Type B pancreatic cell (in vitro differentiated cells): ENCODE measurements around the gene RUSC2. TPM values are rescaled to one million over a fixed set of nuclear protein-coding genes. Genes with fewer than 3 reads are reported as not detected.
"Not testable (repeated sequence)": the region's sequence is repeated elsewhere in the genome, so short reads cannot be mapped to it uniquely, and the experiment has no call there.

Experiments used
- DNase-seq: peaks from one replicate; pipeline ENCODE4 v3.0.0; 2021; ENCODE audit warnings: mixed read lengths; ENCODE audit not compliant: unreplicated experiment; ENCODE audit errors: extremely low spot score
- H3K27ac Mint-ChIP-seq: 2 replicates; pipeline ENCODE4 v1.8.0; 2021; ENCODE audit warnings: mild to moderate bottlenecking, mixed read lengths
- H3K27me3 Mint-ChIP-seq: 2 replicates; pipeline ENCODE4 v1.8.0; 2021; ENCODE audit warnings: mixed read lengths
- H3K36me3 Mint-ChIP-seq: 2 replicates; pipeline ENCODE4 v1.8.0; 2021; ENCODE audit warnings: mixed read lengths
- H3K4me1 Mint-ChIP-seq: one replicate; pipeline ENCODE4 v1.8.0; 2021; ENCODE audit warnings: mixed read lengths; ENCODE audit not compliant: unreplicated experiment
- H3K4me3 Mint-ChIP-seq: 2 replicates; pipeline ENCODE4 v1.8.0; 2021; ENCODE audit warnings: mild to moderate bottlenecking, mixed read lengths
- H3K9me3 Mint-ChIP-seq: 2 replicates; pipeline ENCODE4 v1.8.0; 2021; ENCODE audit warnings: mixed read lengths
- CTCF ChIP-seq: fragments of 200-600 bp; sonication (generic); conservative IDR thresholded peaks from 2 replicates; pipeline ENCODE4 v1.5.0; 2021; ENCODE audit warnings: antibody characterized with exemption, mild to moderate bottlenecking
- total RNA-seq: library from RNA; stranded (reverse); gene quantifications from 2 replicates; pipeline ENCODE4 v1.2.1, GENCODE V29; 2021; ENCODE audit warnings: low replicate concordance

RUSC2 gene
- total RNA-seq, 1 donor from 2014 or later = 22.1 TPM

GRCh38 chr9:35495984-35496383 is 6.1 kb downstream of the RUSC2 start:
- no peak for TF ChIP-seq CTCF
- H3K9me3 Mint-ChIP-seq = peaks cover 5% of the 10 kb centered on the region
- H3K4me1 Mint-ChIP-seq = peaks cover 7% of the 10 kb centered on the region
- peaks cover 3% of the 10 kb centered on the region for H3K36me3 Mint-ChIP-seq
- H3K27me3 Mint-ChIP-seq = no peaks in the 10 kb centered on the region
- DNase-seq = no peak
- no peak overlapping the region for H3K27ac Mint-ChIP-seq
- H3K4me3 Mint-ChIP-seq = no peak overlapping the region

GRCh38 chr9:35498245-35498644 is 8.3 kb downstream of the RUSC2 start:
- H3K9me3 Mint-ChIP-seq, DNase-seq, H3K27me3 Mint-ChIP-seq, H3K27ac Mint-ChIP-seq, H3K4me1 Mint-ChIP-seq, H3K4me3 Mint-ChIP-seq, H3K36me3 Mint-ChIP-seq: not testable (repeated sequence)

- H3K27ac Mint-ChIP-seq = no peak overlapping the region
- H3K4me3 Mint-ChIP-seq = no peak overlapping the region
- DNase-seq = no peak
- H3K27me3 Mint-ChIP-seq = no peaks in the 10 kb centered on the region
- H3K9me3 Mint-ChIP-seq = peaks cover 5% of the 10 kb centered on the region
- H3K36me3 Mint-ChIP-seq = peaks cover 3% of the 10 kb centered on the region
- no peak for TF ChIP-seq CTCF
- H3K4me1 Mint-ChIP-seq = no peaks in the 10 kb centered on the region
Observed at GRCh38 chr9:35499029-35499700, 9.3 kb downstream of the RUSC2 start.

GRCh38 chr9:35499701-35500030 is 9.8 kb downstream of the RUSC2 start:
- Mint-ChIP-seq H3K27me3 (no peaks in the 10 kb centered on the region), H3K36me3 (peaks cover 3% of the 10 kb centered on the region), H3K27ac (no peak overlapping the region), H3K9me3 (peaks cover 5% of the 10 kb centered on the region), H3K4me1 (no peaks in the 10 kb centered on the region), H3K4me3 (no peak overlapping the region)
- TF ChIP-seq CTCF = no peak
- DNase-seq = no peak

- Mint-ChIP-seq H3K27ac (no peak overlapping the region), H3K36me3 (peaks cover 3% of the 10 kb centered on the region), H3K9me3 (peaks cover 5% of the 10 kb centered on the region), H3K4me3 (no peak overlapping the region), H3K27me3 (no peaks in the 10 kb centered on the region), H3K4me1 (no peaks in the 10 kb centered on the region)
- TF ChIP-seq CTCF = no peak
- no peak for DNase-seq
Observed at GRCh38 chr9:35500130-35500748, 10.3 kb downstream of the RUSC2 start.

- Mint-ChIP-seq H3K9me3 (peaks cover 5% of the 10 kb centered on the region), H3K27ac (no peak overlapping the region), H3K4me1 (no peaks in the 10 kb centered on the region), H3K27me3 (no peaks in the 10 kb centered on the region), H3K36me3 (peaks cover 3% of the 10 kb centered on the region), H3K4me3 (no peak overlapping the region)
- DNase-seq = no peak
- no peak for TF ChIP-seq CTCF
Observed at GRCh38 chr9:35501946-35502345, 12.0 kb downstream of the RUSC2 start.
